ENCODE data around the gene UCHL5.

The UCHL5 gene

GRCh38 chr1:192966073-192966472, 93.1 kb downstream of the UCHL5 start:
- H3K4me1 ChIP-seq, result no peaks in the 10 kb centered on the region
- H3K4me3 ChIP-seq, result no peak overlapping the region
- no peaks in the 10 kb centered on the region for H3K27me3 ChIP-seq (ENCODE audit: low read depth)
- H3K36me3 ChIP-seq (replicated peaks), result no peaks in the 10 kb centered on the region
- no peak for DNase-seq (ENCODE audit: low spot score in 2 of 2)
- in situ Hi-C loops (cut with MboI; ENCODE audit: low sequenced_read_pairs), result no loop called here
- H3K9me3 ChIP-seq, result no peaks in the 10 kb centered on the region

DNA sequence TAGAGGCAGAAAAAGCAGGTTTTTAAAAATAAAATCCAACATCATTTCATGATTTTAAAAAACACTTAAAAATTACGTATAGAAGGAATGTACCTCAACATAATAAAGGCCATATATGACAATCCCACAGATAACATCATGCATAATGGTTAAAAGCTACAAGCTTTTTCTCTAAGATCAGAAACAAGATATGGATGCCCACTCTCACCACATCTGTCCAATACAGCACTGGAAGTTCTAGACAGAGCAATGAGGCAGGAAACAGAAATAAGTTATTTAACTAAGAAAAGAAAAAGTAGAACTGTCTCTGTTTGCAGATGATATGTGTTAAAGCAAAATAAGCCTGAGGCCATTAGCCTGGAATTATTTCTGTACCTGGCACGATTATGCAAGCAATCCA, 96.3 kb downstream of the UCHL5 start:
- in situ Hi-C loops (cut with MboI; ENCODE audit: low sequenced_read_pairs), result no loop called here
- Histone ChIP-seq H3K27me3 (ENCODE audit: low read depth) (no peaks in the 10 kb centered on the region), H3K4me1 (no peaks in the 10 kb centered on the region), H3K36me3 (replicated peaks) (no peaks in the 10 kb centered on the region), H3K9me3 (no peaks in the 10 kb centered on the region), H3K4me3 (no peak overlapping the region)
- DNase-seq (ENCODE audit: low spot score in 2 of 2), result no peak

Data from HAP-1 (cell line).